K562 (cell line): Measurements from ENCODE around the gene SPARC. TPM values are rescaled to one million over a fixed set of nuclear protein-coding genes. Genes with fewer than 3 reads are reported as not detected.

ENCODE experiments used
- CEBPZ ChIP-seq: fragments of 150-350 bp; IDR thresholded peaks from 2 replicates; pipeline ENCODE4 v1.6.1; 2014; ENCODE audit warnings: low read depth, mild to moderate bottlenecking, low read length, borderline replicate concordance
- DACH1 ChIP-seq: fragments of 450-650 bp; IDR thresholded peaks from 2 replicates; pipeline ENCODE4 v1.6.1; 2018; ENCODE audit not compliant: partially characterized antibody
- PBX2 ChIP-seq, 2 experiments: IDR thresholded peaks in 1 of 2; conservative IDR thresholded peaks in 1 of 2; 2 replicates each; pipeline ENCODE4 v1.6.1; 2016; ENCODE audit warnings: low read depth in 2 of 2, mild to moderate bottlenecking in 1 of 2, missing compliant biosample characterization in 1 of 2, missing genetic modification characterization in 1 of 2, moderate library complexity in 1 of 2
- PML ChIP-seq: IDR thresholded peaks from 2 replicates; pipeline ENCODE4 v1.6.1; 2012; ENCODE audit warnings: low read length, inconsistent platforms
- PTBP1 ChIP-seq: fragments of 200-400 bp; formaldehyde crosslinking; IDR thresholded peaks from 2 replicates; pipeline ENCODE4 v1.6.1; 2017; ENCODE audit warnings: low read depth, low read length
- SOX6 ChIP-seq: fragments of 450-650 bp; IDR thresholded peaks from 2 replicates; pipeline ENCODE4 v1.6.1; 2014; ENCODE audit warnings: mild to moderate bottlenecking
- STAT6 ChIP-seq: sonication (generic); formaldehyde crosslinking; IDR thresholded peaks from 2 replicates; pipeline ENCODE4 v1.8.1; 2023; ENCODE audit warnings: mild to moderate bottlenecking, missing genetic modification reagents
- TAF7 ChIP-seq: fragments of 450-650 bp; IDR thresholded peaks from 2 replicates; pipeline ENCODE4 v1.6.1; 2016; ENCODE audit warnings: missing genetic modification characterization, missing compliant biosample characterization
- UBTF ChIP-seq, 2 experiments: IDR thresholded peaks; 2 replicates each; pipeline ENCODE4 v1.6.1; 2012; ENCODE audit warnings: improper control_type of control experiment in 2 of 2, low read depth in 2 of 2, low read length in 2 of 2, borderline replicate concordance in 1 of 2
- ZBTB8A ChIP-seq: fragments of 450-650 bp; IDR thresholded peaks from 2 replicates; pipeline ENCODE4 v1.6.1; 2018; ENCODE audit warnings: mild to moderate bottlenecking, moderate library complexity; ENCODE audit not compliant: partially characterized antibody
- ZC3H4 ChIP-seq: sonication (generic); formaldehyde crosslinking; IDR thresholded peaks from 2 replicates; pipeline ENCODE4 v1.9.0; 2021; ENCODE audit warnings: missing genetic modification reagents, borderline replicate concordance
- ZNF398 ChIP-seq: fragments of 250-450 bp; sonication (Bioruptor Pico); IDR thresholded peaks from 2 replicates; pipeline ENCODE4 v1.8.0; 2021; ENCODE audit warnings: moderate library complexity, mild to moderate bottlenecking, inconsistent platforms
- ZNF551 ChIP-seq: fragments of 250-450 bp; sonication (Bioruptor Pico); IDR thresholded peaks from 2 replicates; pipeline ENCODE4 v1.5.0; 2021; ENCODE audit warnings: mild to moderate bottlenecking, moderate library complexity
- polyA plus RNA-seq, 8 experiments: library from polyadenylated mRNA; depleted of rRNA in 4 of 8; stranded (reverse) in 5 of 8; unstranded in 3 of 8; fragments of >200 nt; fragmentation: Nextera tagmentation in 2 of 8; fragmentation: Illumina TruSeq in 1 of 8; extraction: Ambion mirVana in 2 of 8; extraction: Trizol in 1 of 8; gene quantifications; 2 replicates each; pipeline versions ENCODE4 v1.2.1 to v1.2.3, GENCODE V29; 2011 to 2014; ENCODE audit warnings: inconsistent platforms in 1 of 8, missing spikeins in 1 of 8
- total RNA-seq, 7 experiments: library from RNA; depleted of rRNA in 6 of 7; stranded (reverse); fragments of >200 nt in 6 of 7; fragmentation: Illumina TruSeq in 2 of 7; extraction: Trizol in 2 of 7; gene quantifications; 2 replicates each; pipeline versions ENCODE4 v1.2.1 to v1.2.3, GENCODE V29; 2011 to 2021; ENCODE audit warnings: low replicate concordance in 1 of 7

Gene SPARC
- total and polyA plus RNA-seq, 9 of the 15 experiments (the other 6 are each of a cell fraction or from before 2014, with no cell fraction given): 6.1 to 35.6 (median 12.2) TPM

GRCh38 chr5:151656311-151656710 lies 30.4 kb downstream of the SPARC start (continued):
- no peak for TF ChIP-seq STAT6 (CRISPR knock-in tag)
- TF ChIP-seq PBX2 (CRISPR knock-in tag; IDR thresholded peaks at IDR 0.05; ENCODE audit: low read depth): no peak
- TF ChIP-seq PBX2 (tag; conservative IDR thresholded peaks at IDR 0.05; ENCODE audit: low read depth): peak; percentile 53
- no peak for TF ChIP-seq PML
- TF ChIP-seq ZNF398 (CRISPR knock-in tag): no peak
- no peak for TF ChIP-seq UBTF (IDR thresholded peaks at IDR 0.05; ENCODE audit: borderline replicate concordance in 1 of 2, low read depth in 2 of 2, low read length in 2 of 2)
- no peak for TF ChIP-seq SOX6
- no peak for TF ChIP-seq ZNF551 (CRISPR knock-in tag)
- peak; percentile 54 for TF ChIP-seq DACH1
- TF ChIP-seq ZC3H4 (CRISPR knock-in tag): no peak
- no peak for TF ChIP-seq TAF7
- TF ChIP-seq ZBTB8A: no peak
- TF ChIP-seq CEBPZ: no peak
- no peak for TF ChIP-seq PTBP1
